CD4-positive, alpha-beta T cell treated with Interleukin-12 subunit alpha and Interleukin-12 subunit beta, for 1 hour (primary cell): Measurements from ENCODE around the gene SERINC3.
A peak's percentile ranks its signal among the peaks of the same experiment; 100 is the strongest.
"Not testable (repeated sequence)": the region's sequence is repeated elsewhere in the genome, so short reads cannot be mapped to it uniquely, and the experiment has no call there.

ENCODE experiments used
- DNase-seq: peaks from one replicate; pipeline ENCODE4 v3.0.0-alpha.2; 2020

The SERINC3 gene

GRCh38 chr20:44521484-44522481, at the start of gene SERINC3:
TSS of gene SERINC3 (minus strand) at chr20:44522070. CDS start at chr20:44521951, 119 bp downstream.
- DNase-seq, result peak; percentile 96

GRCh38 chr20:44571362-44571988, 49.6 kb upstream of the SERINC3 start:
- DNase-seq, result no peak

DNA sequence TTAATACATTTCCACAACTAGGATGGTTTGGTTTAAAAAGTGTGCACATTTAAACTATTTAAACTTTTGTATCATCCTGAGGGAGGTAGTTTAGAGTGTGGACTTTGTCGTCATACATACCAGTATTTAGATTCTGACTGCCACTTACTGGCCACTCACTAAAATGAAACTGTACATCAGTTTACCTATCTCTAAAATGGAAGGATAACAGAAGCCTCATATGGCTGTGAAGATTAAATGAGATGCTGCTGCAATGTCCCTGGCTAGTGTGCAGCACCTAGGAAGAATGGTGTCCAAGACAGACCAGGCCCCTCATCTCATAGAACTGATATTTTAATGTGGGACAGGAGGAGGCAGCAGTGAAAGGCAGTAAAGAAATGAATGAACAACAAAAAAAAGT, 48.5 kb upstream of the SERINC3 start:
- no peak for DNase-seq

- DNase-seq, result no peak
Observed at GRCh38 chr20:44566811-44567210, 44.9 kb upstream of the SERINC3 start.

GRCh38 chr20:44566018-44566417, 44.1 kb upstream of the SERINC3 start:
- DNase-seq, result no peak

DNA sequence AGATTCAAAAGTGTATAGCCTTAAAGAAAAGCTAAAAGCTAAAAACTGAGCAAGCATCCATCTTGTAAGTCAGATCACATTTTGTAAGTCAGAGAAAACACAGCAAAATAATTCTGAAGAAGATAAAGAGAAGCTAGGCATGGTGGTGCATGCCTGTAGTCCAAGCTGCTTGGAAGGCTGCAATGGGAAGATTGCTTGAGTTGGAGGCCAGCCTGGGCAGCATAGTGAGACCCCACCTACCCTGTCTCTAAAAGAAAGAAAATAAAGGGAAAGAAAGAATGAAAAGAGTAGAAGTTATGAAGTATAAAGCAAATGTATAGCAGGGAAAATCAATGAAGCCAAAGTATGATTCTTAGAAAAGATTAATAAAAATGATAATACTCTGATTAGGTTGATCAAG, 40.0 kb upstream of the SERINC3 start:
- DNase-seq, result no peak

DNA sequence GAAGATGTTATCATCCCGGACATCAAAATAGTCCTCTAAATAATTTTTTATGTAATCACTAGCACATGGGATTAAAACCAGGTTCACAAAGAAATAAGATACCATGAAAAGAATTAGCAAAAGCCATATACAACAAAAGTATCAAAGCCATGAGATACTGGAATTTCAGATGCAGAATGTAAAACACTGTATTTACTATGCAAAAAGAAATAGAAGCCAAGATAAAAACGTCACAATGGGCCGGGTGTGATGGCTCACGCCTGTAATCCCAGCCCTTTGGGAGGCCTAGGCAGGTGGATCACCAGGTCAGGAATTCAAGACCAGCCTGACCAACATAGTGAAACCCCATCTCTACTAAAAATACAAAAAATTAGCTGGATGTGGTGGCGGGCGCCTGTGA, 38.9 kb upstream of the SERINC3 start:
- not testable (repeated sequence) for DNase-seq

- no peak for DNase-seq
Observed at GRCh38 chr20:44560229-44560628, 38.4 kb upstream of the SERINC3 start.

- DNase-seq, result no peak
Observed at GRCh38 chr20:44559302-44559701, 37.4 kb upstream of the SERINC3 start.

DNA sequence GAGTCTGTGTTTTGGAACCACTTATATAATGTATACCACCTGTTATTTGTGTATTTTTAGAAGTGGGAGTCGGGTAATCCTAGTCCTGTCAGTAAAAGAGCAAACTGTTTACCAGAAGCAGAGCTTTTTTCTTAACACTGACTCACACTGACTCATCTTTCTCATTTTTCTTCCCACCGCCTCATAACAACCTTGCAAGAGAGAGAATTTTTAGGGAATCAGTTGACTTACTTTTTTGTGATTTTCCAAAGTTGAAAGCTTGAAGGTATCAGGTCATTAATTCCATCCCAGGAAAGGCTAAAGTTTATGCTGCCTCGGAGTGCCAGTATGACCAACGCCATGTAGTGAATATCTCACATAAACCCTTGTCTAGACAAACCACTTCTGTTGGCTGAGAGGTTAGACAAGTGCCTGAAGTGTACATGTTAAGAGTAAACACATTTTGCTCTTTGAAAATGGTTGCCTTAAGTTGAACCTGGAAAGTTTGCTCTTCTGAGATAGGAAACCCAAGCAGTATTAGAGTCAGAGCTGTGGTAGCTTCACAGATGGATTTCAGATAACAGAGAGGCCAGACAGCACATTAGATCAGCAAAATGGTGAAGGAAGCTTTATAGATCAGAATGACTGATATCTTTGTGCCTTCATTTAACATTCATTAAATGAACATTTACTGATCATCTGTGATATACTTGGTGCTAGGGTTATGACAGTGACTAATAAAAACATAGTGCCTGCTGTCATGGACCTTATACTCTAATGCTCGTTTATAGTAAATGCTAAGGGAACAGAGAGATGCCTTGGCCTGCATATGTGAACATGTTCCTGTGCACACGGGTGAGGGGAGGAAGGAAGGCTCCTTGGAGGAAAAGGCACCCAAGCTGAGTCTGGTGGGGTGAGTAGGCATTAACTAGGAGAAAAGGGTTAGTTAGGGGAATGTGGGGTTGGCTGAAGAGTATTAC, 31.4 kb upstream of the SERINC3 start:
- no peak for DNase-seq

DNA sequence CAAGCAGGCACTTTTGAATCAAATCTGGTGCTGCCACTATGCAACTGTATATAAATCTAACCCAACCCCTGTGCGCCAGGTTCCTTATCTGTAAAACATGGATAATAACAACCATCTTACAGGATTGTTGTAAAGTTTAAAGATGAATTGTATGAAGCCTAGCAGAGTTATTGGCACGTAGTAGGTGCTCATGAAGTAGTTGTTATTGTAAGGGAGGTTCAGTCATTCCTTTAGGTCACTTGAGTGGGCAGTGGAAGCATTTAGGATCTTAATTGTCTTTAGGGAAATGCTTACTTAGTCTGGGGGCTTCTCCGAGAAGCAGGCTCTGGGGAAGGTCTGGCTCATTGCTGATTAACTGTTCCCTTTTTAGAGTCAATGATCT, 30.7 kb upstream of the SERINC3 start:
- no peak for DNase-seq

GRCh38 chr20:44552050-44552449, 30.2 kb upstream of the SERINC3 start:
- DNase-seq, result no peak

DNA sequence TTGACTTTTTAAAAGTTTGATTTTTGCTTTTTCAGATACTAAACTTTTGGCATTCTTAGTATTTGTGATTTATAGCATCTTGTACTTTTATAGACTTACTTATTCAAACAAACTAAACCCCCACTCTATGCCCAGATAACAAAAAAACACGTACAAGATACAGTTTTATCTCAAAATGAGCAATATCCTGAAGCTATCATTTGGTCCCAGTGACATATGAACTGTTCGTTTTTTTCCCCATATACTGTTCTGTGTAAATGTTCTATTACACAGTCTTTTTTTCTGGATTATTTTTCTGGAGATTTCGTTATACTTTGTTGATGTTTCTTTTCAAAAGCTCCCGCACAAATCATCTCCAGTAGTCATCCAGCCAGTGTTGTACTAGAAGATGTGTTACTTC, 27.3 kb upstream of the SERINC3 start:
- no peak for DNase-seq

GRCh38 chr20:44547419-44547818, 25.5 kb upstream of the SERINC3 start:
- no peak for DNase-seq

DNA sequence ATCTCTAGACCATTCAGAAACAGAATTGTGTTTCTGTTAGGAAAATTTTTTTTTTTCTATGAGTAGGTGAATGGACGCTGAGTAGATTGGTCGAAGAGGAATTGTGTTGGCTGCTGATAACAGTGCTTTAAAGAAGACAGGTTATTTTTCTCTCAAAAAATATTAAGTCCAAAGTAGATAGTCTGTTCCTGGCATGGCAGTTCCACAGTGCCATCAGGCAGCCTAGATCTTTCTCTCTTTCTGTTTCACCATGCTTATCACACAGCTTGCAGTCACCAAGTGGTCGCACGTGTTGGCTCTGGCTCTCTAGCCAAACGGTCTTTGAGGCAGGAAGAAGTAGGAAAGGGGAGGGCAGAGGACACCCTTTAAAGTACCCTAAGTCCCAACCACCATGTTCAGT, 22.4 kb upstream of the SERINC3 start:
- DNase-seq, result no peak

GRCh38 chr20:44543358-44543757, 21.5 kb upstream of the SERINC3 start:
- DNase-seq, result no peak

- DNase-seq, result no peak
Observed at GRCh38 chr20:44542890-44543289, 21.0 kb upstream of the SERINC3 start.

DNA sequence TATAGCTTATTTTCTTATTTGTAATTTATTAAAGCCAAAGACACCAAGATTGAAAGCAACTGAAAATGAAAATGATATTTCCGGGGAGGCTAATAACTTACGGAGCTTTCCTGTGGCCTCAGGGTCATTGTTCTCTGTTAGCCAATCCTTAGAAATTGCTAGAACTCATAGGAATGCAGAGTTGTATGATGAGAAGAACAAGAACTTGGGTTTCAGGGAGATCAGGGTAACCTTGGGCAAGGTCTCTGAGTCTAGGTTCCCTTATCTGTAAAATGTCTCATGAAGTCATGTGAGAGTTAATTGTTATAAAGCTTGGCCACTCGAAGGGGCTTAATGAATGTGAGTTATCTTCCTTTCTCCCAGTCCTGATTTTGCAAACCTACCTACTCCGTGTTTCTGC, 20.1 kb upstream of the SERINC3 start:
- DNase-seq, result no peak

GRCh38 chr20:44540834-44541233, 19.0 kb upstream of the SERINC3 start:
- no peak for DNase-seq

GRCh38 chr20:44537993-44538392, 16.1 kb upstream of the SERINC3 start:
- DNase-seq, result no peak

GRCh38 chr20:44536175-44536574, 14.3 kb upstream of the SERINC3 start:
- DNase-seq, result no peak

DNA sequence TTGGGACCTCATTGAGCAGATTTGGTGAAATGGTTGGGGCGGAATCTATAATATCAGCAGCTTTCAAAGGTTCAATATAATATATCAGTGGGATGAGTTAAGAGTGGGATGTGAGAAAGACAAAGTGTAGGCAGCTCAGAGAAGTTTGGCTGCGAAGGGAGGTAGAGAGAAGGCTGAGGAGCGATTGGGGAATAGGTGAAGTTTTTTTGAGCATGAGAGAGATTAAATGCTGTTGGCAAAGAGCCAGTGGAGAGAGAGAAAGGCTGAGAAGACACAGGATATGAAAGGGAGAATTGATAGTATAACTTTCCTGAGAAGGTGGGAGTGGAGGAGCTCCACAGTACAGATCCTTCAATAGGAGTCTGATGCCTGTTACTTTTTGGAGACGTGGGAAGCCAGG, 12.1 kb upstream of the SERINC3 start:
- no peak for DNase-seq

DNA sequence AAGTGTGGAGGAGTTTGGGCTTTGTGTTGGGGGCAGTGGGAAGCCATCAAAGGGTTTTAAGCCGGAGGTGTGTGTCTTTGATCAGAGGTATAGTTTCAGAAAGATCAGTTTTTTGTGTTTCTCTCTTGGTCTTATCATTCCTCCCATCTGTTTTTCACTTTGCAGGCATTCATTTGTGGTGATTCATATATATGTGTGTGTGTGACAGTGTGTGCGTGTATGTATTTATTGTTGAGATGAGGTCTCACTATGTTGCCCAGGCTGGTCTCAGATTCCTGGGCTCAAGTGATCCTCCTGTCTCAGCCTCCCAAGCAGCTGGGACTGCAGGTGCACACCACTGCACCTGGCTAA, 11.1 kb upstream of the SERINC3 start:
- DNase-seq, result peak; percentile 23
